GM12878 (cell line): Measurements from ENCODE around the gene PUS7L.

Experiments used
- NFYB ChIP-seq: IDR thresholded peaks from 2 replicates; pipeline ENCODE4 v1.6.1; 2011; ENCODE audit warnings: low read depth, mild to moderate bottlenecking, low read length, improper control_type of control experiment, moderate library complexity; ENCODE audit not compliant: insufficient read depth
- POLR2A ChIP-seq: IDR thresholded peaks from 2 replicates; pipeline ENCODE4 v1.6.1; 2011; ENCODE audit warnings: low read depth, mild to moderate bottlenecking, low read length
- POLR2AphosphoS5 ChIP-seq: IDR thresholded peaks from 2 replicates; pipeline ENCODE4 v1.6.1; 2011; ENCODE audit warnings: mild to moderate bottlenecking, low read length, inconsistent platforms
- ZNF207 ChIP-seq: fragments of 450-650 bp; IDR thresholded peaks from 2 replicates; pipeline ENCODE4 v1.6.1; 2014; ENCODE audit warnings: antibody characterized with exemption, mild to moderate bottlenecking, borderline replicate concordance
- TF ChIP-seq, protein P1 (sequence below): fragments of 450-650 bp; IDR thresholded peaks from 2 replicates; pipeline ENCODE4 v1.6.1; 2017; ENCODE audit warnings: mild to moderate bottlenecking, moderate library complexity
- TF ChIP-seq, protein P2 (sequence below): IDR thresholded peaks from 2 replicates; pipeline ENCODE4 v1.6.1; 2012; ENCODE audit warnings: low read depth, low read length, improper control_type of control experiment
- TF ChIP-seq, protein P3 (sequence below), 3 experiments: IDR thresholded peaks in 2 of 3; conservative IDR thresholded peaks in 1 of 3; 2 replicates each; pipeline ENCODE4 v1.5.1; 2011; ENCODE audit warnings: low read depth in 3 of 3, low read length in 3 of 3, mild to moderate bottlenecking in 3 of 3, control low read depth in 2 of 3, moderate library complexity in 2 of 3, inconsistent platforms in 1 of 3, mixed read lengths in 1 of 3; ENCODE audit not compliant: control insufficient read depth in 2 of 3, insufficient read depth in 1 of 3; ENCODE audit errors: extremely low read depth in 1 of 3

DNA sequence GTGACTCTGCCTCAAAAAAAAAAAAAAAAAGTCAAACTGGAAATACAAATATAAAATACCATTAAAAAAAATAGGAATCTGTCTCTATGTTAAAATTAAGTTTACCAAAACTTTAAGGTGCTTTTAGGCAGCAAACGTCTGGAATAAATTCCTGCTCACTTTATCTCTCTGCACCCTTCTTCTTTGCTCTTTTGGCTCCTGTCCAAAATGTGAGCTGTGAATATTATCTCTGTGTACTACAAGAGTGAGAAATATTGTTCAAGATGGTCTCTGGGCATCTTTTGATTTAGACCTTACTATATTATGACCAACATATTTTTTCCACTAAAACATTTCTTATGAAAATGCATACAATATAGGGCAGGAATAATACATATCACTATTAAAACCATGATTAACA, 63.7 kb downstream of the PUS7L start:
- TF ChIP-seq, protein P1, sequence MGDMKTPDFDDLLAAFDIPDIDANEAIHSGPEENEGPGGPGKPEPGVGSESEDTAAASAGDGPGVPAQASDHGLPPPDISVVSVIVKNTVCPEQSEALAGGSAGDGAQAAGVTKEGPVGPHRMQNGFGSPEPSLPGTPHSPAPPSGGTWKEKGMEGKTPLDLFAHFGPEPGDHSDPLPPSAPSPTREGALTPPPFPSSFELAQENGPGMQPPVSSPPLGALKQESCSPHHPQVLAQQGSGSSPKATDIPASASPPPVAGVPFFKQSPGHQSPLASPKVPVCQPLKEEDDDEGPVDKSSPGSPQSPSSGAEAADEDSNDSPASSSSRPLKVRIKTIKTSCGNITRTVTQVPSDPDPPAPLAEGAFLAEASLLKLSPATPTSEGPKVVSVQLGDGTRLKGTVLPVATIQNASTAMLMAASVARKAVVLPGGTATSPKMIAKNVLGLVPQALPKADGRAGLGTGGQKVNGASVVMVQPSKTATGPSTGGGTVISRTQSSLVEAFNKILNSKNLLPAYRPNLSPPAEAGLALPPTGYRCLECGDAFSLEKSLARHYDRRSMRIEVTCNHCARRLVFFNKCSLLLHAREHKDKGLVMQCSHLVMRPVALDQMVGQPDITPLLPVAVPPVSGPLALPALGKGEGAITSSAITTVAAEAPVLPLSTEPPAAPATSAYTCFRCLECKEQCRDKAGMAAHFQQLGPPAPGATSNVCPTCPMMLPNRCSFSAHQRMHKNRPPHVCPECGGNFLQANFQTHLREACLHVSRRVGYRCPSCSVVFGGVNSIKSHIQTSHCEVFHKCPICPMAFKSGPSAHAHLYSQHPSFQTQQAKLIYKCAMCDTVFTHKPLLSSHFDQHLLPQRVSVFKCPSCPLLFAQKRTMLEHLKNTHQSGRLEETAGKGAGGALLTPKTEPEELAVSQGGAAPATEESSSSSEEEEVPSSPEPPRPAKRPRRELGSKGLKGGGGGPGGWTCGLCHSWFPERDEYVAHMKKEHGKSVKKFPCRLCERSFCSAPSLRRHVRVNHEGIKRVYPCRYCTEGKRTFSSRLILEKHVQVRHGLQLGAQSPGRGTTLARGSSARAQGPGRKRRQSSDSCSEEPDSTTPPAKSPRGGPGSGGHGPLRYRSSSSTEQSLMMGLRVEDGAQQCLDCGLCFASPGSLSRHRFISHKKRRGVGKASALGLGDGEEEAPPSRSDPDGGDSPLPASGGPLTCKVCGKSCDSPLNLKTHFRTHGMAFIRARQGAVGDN: no peak
- TF ChIP-seq POLR2AphosphoS5: no peak
- TF ChIP-seq, protein P2, sequence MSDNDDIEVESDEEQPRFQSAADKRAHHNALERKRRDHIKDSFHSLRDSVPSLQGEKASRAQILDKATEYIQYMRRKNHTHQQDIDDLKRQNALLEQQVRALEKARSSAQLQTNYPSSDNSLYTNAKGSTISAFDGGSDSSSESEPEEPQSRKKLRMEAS: no peak
- TF ChIP-seq NFYB: no peak
- TF ChIP-seq, protein P3, sequence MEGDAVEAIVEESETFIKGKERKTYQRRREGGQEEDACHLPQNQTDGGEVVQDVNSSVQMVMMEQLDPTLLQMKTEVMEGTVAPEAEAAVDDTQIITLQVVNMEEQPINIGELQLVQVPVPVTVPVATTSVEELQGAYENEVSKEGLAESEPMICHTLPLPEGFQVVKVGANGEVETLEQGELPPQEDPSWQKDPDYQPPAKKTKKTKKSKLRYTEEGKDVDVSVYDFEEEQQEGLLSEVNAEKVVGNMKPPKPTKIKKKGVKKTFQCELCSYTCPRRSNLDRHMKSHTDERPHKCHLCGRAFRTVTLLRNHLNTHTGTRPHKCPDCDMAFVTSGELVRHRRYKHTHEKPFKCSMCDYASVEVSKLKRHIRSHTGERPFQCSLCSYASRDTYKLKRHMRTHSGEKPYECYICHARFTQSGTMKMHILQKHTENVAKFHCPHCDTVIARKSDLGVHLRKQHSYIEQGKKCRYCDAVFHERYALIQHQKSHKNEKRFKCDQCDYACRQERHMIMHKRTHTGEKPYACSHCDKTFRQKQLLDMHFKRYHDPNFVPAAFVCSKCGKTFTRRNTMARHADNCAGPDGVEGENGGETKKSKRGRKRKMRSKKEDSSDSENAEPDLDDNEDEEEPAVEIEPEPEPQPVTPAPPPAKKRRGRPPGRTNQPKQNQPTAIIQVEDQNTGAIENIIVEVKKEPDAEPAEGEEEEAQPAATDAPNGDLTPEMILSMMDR (IDR thresholded peaks at IDR 0.05 in 2 of 3, conservative IDR thresholded peaks at IDR 0.05 in 1 of 3; ENCODE audit: control insufficient read depth in 2 of 3, extremely low read depth in 1 of 3, insufficient read depth in 1 of 3, low read depth in 3 of 3, low read length in 3 of 3): no peak
- no peak for TF ChIP-seq POLR2A
- no peak for TF ChIP-seq ZNF207
